DMS53 treated with DMSO at 0.1 percent for 48 hours (cell line): ENCODE data around the gene TMEM267.
"Not testable (repeated sequence)": the region's sequence is repeated elsewhere in the genome, so short reads cannot be mapped to it uniquely, and the experiment has no call there.

Source experiments
- DNase-seq: peaks from one replicate; lab custom pipeline; 2025; ENCODE audit not compliant: unreplicated experiment; lab: John Stamatoyannopoulos, UW

The TMEM267 gene, protein sequence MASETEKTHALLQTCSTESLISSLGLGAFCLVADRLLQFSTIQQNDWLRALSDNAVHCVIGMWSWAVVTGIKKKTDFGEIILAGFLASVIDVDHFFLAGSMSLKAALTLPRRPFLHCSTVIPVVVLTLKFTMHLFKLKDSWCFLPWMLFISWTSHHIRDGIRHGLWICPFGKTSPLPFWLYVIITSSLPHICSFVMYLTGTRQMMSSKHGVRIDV

DNA sequence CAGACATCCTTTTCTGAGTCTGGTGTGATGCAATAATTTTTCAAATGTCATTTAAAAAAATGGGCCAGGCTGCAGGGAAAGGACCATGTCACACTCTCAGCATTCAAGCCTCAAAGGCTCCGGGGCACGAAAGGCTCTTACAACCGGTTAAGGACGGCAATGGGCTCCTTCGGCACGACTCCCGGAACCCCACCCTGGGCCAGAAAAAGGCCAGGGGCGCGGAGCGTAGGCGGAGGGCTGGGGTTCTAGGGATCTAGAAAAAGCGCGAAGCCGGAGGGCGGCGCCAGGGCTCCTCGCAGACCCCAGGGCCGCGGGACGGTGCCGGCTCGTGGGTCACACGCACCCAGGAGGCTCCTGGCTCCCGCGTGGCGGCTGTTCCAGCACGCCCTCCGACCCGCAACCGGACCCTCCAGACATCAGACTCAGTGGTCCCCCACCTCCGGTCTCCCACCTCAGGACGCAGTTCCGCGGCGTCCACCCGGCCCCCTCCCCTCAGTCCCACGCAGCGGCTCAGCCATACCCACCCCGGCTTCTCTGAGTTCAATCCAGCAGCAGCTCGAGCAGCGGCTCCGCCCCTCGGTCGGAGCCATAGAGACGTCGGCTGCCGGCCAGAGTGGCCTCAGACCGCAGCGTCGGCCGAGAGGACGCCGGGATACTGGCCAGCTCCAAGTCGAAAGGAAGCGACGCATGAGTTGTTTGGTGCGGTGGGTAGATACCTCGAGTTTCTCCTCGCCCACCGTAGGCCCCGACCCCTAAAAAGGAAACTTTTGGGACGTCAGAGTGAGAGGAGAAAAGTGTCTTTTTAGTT is at the start of gene TMEM267:
TMEM267 (minus strand) TSS at position 568 of the 808 bp plus-strand sequence. CDS start 29,896 bp downstream, outside the sequence.
- peak; percentile 68 for DNase-seq

DNA sequence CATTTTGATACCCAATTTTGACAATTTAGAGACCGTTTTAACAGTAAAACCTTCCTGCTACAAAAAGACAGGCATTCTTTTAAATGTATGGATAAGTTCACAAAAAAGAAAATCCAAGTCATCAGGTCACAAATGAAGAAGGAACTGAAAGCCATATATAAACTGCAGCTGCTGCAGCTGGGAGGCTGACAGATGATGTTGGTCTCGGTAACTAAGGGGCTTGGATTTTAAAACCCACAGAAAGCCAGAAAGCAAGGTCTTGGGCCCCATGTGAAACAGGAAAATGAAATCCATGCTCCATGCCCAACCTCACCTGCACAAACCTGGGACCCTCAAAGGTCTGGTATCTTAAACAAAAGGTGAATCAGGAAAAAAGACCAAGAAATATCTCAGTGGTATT is 47.0 kb upstream of the TMEM267 start:
- DNase-seq = no peak

DNA sequence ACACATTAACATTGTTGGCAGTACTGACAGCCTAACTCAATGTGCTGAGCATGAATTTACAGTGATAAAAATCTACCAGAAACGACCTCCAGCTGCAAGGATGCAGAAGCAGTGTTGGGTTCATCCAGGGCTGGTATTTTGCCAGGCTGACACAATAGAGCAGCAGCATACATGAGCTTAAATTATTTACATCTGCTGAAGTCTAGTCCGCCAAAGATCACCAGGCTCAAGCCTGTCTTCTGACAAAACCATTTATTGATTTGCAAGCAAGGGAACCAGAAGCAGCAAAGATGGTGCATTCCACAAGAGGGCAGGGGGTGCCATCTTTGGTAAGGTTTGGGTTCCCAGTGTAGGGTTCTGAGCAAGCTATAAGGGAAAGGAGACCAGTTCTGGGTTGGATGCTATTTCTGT is 40.0 kb upstream of the TMEM267 start:
- no peak for DNase-seq

DNA sequence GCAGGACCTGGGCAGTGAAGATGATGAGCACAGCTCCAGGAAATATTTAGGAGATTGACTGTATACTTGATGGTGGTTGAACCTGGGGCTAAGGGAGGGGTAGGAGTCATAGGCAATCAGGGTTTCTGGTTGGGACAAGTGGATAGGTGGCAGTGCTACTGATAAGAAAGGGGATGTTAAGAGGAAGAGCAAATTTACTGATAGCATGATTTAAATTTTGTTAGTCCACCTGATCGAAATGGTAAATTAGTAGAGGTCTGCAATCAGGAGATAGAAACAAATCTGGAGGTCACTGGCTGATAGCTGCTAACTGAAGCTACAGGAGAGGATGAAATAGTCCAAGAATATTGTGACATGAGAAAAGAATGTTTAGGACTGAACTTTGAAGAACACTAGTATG is 37.0 kb upstream of the TMEM267 start:
- no peak for DNase-seq

DNA sequence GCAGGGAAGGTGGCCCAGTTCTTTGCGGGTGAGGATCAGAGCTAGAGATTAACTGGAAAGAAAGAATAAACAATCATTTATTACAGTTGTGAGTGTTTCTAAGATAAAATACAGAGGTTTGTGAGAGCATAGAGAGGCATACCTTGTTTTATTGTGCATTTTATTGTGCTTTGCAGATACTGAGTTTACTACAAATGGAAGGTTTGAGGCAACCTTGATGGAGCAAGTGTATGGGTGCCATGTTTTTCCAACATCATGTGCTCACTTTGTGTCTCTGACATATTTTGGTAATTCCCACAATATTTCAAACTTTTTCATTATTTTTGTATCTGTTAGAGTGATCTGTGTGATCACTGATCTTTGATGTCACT is 32.0 kb upstream of the TMEM267 start:
- DNase-seq = no peak

DNA sequence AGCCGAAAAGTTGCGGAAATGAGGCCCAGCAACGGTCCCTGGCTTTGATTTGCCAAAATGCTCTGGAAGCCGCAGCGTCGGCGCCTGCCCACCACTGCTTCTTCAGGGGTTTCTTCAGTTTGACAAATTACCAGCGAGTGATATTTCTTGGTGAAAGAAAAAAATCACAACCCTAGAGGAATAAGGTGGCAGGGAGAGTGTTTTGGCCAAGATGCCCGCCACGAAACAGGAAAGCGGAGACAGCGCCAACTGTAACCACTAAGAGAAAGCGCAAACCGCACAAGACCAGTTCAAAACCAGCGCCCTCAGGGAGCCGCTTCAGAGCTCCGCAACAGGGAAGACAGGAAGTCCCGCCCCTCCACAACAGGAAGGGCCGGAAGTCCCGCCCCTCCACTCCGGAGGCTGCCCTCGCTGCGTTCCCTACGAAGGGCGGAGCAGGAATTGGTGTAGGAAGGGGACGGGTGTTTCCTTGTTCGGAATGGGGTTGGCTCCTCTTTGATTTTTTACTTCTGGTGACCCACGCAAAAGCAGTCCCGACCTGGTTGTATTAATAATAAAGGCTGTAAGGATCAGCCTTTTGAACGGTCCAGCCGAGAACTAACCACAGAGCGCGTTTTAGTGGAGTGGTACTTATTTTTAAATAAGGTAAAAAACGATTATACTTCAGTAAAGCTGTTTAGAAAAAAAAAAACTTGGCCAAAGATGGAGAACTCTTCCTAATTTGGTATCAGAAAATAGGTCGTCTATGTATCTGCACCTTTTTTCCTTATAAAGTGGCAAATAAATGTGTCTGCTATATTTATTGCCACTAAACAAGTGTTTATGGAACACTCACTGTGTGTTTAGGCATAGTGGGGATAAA is 31.4 kb upstream of the TMEM267 start, which contains the start of gene C5orf34:
C5orf34 (minus strand) TSS at position 333 of the 862 bp plus-strand sequence. CDS start 5,809 bp downstream, outside the sequence.
- DNase-seq = peak; percentile 80

DNA sequence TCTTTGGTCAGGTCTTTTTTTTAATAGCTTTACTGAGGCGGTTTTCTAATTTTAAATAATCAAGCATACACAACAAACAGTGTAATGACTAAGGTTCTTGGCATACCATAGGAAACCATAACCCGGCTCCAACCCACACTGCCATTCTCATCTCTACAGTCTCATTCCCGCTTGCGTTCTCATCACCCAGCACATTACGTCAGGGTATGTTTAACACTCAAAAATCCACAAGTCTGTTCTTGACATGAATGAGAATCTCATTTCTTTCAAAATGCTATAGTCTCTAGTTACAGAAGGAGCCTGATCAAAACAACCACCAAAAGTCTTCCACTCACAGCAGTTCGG is 30.8 kb upstream of the TMEM267 start:
- peak; percentile 25 for DNase-seq

DNA sequence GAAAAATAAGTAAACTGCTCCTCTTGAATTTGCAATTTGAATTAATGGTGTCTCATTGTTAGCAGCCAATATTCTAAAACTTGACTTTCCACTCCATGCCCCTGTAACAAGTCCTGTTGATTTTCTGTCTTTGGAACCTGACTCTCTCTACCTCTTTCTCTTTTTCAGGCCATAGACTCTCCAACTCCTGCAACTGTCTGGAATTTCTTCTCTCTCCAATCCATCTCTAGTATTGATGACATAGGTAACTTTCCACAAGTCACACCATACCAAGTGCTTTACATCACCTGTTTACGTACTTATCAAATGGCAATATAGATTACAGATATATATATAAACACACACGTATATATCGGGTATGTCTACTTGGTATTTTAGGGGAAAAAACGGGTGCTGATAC is 30.4 kb upstream of the TMEM267 start:
- DNase-seq = no peak

DNA sequence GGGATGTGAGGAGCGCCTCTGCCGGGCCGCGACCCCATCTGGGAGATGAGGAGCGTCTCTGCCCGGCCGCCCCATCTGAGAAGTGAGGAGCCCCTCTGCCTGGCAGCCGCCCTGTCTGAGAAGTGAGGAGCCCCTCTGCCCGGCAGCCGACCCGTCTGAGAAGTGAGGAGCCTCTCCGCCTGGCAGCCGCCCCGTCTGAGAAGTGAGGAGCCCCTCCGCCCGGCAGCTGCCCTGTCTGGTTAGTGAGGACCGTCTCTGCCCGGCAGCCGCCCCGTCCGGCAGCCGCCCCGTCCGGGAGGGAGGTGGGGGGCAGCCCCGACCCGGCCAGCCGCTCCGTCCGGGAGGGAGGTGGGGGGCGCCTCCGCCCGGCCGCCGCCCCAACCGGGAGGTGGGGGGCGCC is 27.4 kb upstream of the TMEM267 start:
- DNase-seq = not testable (repeated sequence)

DNA sequence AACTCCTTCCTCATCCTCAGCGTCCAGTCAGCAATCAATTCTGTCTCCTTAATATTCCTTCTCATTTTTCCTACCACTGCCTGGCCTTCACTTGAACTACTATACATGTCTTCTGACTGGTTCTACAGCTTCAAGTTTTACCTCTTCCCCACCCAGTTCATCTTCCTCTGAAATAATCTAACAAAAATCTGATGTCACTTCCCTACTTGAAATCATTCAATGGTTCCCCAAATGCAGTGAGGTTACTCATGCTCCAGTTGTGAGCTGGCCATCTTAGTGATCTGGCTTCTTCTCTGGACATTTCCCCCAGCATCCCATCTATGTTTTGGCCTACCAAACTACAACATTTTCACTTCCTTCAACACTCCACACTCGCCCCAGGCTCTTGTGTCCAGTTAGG is 14.9 kb upstream of the TMEM267 start:
- no peak for DNase-seq

DNA sequence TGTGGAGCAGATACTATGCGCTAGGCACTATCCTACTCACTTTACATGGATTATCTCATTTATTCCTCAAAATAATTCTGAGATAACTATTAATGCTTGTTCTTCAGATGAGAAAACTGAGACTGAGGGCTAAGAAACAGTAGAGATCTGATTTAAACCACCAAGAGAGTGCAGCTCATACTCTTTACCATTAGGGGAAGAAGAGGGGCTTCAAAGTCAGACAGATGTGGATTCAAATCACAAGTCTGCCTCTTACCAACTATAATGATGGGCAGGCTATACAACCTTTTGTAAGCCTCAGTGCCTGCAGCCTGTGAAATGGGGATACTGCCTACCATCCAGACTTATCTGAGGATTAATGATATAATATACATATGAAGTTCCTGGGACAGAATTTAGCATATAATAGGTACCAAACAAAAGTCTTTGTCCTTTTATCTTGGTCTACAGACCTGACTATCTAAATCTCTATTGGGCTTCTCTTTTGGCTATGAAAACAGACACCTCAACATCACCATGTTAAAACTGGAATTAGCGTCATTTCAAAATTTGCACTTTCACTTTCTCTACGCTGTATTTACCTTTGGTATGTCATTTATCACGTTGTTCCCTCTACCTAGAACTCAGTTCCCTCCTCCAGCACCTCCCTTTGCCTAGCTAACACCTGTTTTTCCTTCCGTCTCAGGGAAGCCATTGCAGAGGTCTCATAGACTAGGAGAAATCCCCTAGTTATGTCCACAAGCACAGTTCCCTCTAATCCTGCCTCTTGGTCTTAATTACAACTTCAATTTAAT is 13.8 kb upstream of the TMEM267 start:
- DNase-seq = no peak

DNA sequence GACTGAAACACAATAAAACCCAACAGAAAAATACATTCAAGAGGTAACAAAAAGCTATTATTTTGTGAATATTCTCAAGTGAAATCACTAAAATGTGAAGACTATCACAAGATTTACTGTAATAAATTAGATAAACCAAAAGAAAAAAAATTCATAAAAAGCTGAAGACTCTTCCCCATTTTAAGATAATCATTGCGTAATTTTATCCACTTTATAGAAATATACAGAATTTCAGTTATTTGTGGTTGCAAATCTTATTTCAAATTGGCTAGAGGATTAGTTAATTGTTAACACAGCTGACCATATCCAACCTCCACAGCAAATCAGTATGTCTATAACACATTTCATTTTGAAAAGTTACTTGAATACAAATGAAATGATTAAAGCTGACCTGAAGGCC is 7.7 kb upstream of the TMEM267 start:
- DNase-seq = no peak

DNA sequence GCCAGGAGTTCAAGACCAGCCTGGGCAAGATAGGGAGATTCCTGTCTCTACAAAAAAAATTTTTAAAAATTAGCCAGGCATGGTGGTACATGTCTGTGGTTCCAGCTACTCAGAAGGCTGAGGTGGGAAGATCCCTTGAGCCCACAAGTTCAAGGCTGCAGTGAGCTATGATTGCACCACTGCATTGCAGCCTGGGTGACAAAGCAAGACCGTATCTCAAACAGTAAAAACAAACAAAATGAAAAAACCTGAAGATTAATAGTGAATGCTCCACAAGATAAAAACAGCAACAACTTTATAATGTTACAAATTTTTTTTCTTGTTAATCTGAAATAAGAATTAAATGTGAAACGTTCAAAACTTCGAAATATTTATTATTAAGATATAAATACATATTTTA is 2.7 kb upstream of the TMEM267 start:
- no peak for DNase-seq

DNA sequence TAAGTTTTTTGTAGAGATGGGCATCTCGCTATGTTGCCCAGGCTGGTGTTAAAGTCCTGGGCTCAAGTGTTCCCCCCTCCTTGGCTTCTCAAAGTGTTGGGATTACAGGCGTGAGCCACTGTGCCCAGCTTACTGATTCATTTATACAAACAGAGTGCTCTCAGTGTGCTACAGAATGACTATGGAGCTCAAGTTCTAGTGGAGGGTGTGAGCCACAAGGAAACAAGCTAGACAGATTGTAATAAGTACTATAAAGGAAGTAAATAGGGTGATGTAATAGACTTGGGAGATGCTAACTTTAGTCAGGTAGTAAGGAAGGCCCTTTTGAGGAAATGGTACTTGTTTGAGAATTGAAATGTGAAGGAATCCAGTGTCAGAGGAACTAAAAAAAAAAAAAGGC is 1.7 kb upstream of the TMEM267 start:
- no peak for DNase-seq

DNA sequence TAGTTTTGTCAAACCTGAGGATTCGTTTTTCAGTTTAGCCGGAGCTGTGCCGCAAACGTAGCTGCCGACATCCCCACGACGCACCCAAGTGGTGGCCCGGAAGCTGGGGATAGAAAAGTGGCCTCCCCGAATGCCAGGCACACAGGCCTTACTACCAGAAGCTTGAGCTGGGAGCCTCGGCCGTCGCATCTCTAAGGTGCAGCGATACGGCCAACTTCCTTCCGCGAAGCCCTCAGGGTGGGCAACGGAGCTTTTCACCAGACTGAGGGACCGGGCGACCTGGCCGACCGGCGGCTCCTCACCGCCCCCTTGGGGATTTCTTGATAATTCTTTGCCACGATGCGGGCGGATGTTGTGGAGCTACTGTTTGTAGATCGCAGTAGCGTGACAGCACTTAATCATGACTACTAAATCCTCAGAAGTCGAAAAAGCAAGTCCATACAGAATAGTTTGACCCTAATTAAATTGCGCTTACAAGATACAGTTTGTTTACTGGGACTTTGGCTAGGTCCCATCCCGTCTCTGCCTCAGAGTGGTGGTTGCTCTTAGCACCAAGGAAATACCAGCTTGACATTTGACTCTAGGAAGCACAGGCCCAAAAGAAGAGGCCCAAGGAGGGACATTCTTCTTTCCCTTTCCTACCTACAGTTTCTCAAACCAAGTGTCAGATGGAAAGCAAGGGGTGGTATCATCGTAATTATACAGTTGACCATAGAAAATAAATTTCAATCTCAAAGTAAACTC is 613 bp upstream of the TMEM267 start:
- DNase-seq = peak; percentile 52

DNA sequence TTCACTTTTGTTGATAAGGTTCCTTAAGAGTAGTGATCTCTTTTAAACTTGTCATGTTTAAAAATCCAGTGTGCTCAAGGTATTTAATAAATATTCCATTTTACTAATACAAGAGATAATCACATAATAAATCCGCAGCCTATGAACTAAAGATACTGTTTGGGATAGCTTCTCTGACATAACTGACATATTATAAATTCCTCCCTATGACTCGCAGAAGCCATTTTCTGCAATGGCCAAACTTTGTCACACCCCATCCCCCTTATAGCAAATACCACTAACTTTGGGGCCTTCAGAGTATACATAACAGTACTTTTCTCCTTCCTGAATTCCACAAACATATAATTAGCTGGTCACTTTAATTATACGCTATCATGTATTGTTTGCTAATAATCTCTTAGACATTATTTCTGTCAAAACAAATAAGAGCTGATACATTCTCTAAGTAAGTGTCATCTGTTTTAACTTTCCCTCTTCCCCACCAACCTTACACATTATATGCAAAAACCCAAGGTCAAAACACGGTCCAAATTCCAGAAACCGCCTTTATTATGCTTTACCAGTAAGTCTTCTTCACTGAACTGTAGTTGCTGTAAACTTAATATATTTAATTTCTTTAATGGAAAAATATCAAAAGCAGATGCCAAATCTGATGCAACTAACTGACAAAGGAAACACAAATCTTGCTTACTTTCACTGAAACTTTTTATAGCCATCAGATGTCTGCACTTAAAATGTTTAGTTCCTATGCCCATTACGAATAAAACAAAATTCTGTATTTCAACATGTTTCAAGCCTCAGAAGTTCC is 971 bp downstream of the TMEM267 start:
- DNase-seq = no peak

DNA sequence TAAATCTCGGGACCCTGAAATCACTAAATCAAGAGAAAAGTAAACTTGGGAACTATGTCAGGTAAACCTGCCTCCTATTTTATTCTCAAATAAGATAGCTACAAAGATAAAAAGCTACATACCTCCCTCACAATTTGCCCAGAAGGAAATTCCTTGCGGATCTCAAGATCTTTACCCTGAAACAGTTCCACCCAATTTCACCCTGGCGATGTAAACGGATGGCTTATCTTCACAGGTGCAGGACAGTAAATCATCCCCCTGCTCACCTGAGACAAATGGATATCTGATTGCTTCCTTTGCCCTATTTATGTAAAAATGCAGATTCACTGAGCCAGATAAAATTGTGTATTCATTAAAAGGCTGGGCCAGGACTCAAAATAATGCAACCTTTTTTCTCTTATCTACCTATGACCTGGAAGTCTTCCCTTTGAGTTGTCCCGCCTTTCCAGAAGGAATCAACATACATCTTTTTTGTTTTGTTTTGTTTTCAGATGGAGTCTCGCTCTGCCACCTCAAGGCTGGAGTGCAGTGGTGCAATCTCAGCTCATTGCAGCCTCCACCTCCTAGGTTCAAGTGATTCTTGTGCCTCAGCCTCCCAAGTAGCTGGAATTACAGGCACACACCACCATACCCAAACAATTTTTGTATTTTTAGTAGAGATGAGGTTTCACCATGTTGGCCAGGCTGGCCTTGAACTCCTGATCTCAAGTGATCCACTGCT is 13.8 kb downstream of the TMEM267 start:
- no peak for DNase-seq

DNA sequence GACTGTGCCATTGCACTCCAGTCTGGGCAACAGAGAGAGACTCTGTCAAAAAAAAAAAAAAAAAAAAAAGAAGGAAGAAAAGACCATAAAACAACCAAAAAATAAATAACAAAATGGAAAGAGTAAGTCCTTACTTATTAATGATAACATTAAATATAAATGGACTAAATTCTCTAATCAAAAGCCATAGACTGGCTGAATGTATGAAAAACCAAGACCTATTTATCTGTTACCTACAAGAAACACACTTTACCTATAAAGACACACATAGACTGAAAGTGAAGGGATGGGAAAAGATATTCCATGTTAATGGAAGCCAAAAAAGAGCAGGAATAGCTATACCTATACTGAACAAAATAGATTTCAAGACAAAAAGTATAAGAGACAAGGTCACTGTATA is 16.6 kb downstream of the TMEM267 start:
- DNase-seq = no peak

DNA sequence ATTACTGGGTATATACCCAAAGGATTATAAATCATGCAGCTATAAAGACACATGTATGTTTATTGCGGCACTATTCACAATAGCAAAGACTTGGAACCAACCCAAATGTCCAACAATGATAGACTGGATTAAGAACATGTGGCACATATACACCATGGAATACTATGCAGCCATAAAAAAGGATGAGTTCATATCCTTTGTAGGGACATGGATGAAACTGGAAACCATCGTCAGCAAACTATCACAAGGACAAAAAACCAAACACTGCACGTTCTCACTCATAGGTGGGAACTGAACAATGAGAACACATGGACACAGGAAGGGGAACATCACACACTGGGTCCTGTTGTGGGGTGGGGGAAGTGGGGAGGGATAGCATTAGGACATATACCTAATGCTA is 18.2 kb downstream of the TMEM267 start:
- DNase-seq = not testable (repeated sequence)
